CD8-positive, alpha-beta memory T cell (primary cell): ENCODE results near the gene TSPEAR. TPM values are rescaled to one million over a fixed set of nuclear protein-coding genes. Genes with fewer than 3 reads are reported as not detected.

Experiments used
- CTCF ChIA-PET: fragments of 350-600 bp; sonication (Branson Sonifier 250); formaldehyde crosslinking; loops from one replicate; lab custom pipeline; 2021; ENCODE audit warnings: antibody characterized with exemption; lab: Charles Lee
- POLR2A ChIA-PET: fragments of 350-600 bp; sonication (Branson Sonifier 250); formaldehyde crosslinking; loops from one replicate; lab custom pipeline; 2021; ENCODE audit warnings: antibody characterized with exemption; lab: Charles Lee
- DNase-seq, 5 donors: peaks; one replicate each; pipeline versions ENCODE4 v3.0.0 to v3.0.0-alpha.2; 2020 to 2022; ENCODE audit warnings: mixed read lengths in 1 of 5
- H3K27ac ChIP-seq: one replicate; pipeline ENCODE4 v1.7.0; 2013; ENCODE audit warnings: low read depth, mild to moderate bottlenecking, low read length, moderate library complexity
- H3K27me3 ChIP-seq: 2 replicates; pipeline ENCODE4 v1.7.0; 2013; ENCODE audit warnings: low read length, mild to moderate bottlenecking; ENCODE audit not compliant: insufficient read depth, poor library complexity, severe bottlenecking
- H3K36me3 ChIP-seq: 2 replicates; pipeline ENCODE4 v1.7.0; 2013; ENCODE audit warnings: mild to moderate bottlenecking, low read length, moderate library complexity; ENCODE audit not compliant: insufficient read depth
- H3K4me1 ChIP-seq: 2 replicates; pipeline ENCODE4 v1.7.0; 2013; ENCODE audit warnings: mild to moderate bottlenecking, low read length, moderate library complexity; ENCODE audit not compliant: insufficient read depth
- H3K4me3 ChIP-seq: 2 replicates; pipeline ENCODE4 v1.7.0; 2013; ENCODE audit warnings: mild to moderate bottlenecking, low read length
- H3K9me3 ChIP-seq: 2 replicates; pipeline ENCODE4 v1.7.0; 2013; ENCODE audit warnings: mild to moderate bottlenecking, low read length
- H3K27ac Mint-ChIP-seq, 8 donors: one replicate each; pipeline ENCODE4 v1.8.0; 2020 to 2021; ENCODE audit warnings: mixed read lengths in 8 of 8, mild to moderate bottlenecking in 6 of 8, inconsistent platforms in 3 of 8, moderate library complexity in 3 of 8
- H3K27me3 Mint-ChIP-seq, 2 donors: one replicate each; pipeline ENCODE4 v1.8.0; 2020 to 2021; ENCODE audit warnings: mixed read lengths in 2 of 2, mild to moderate bottlenecking in 1 of 2, moderate library complexity in 1 of 2
- H3K36me3 Mint-ChIP-seq, 3 donors: one replicate each; pipeline ENCODE4 v1.8.0; 2020 to 2021; ENCODE audit warnings: mixed read lengths in 3 of 3, inconsistent platforms in 1 of 3, mild to moderate bottlenecking in 1 of 3
- H3K4me1 Mint-ChIP-seq, 3 donors: one replicate each; pipeline ENCODE4 v1.8.0; 2020 to 2021; ENCODE audit warnings: mixed read lengths in 3 of 3, inconsistent platforms in 1 of 3, mild to moderate bottlenecking in 1 of 3
- H3K4me3 Mint-ChIP-seq, 7 donors: one replicate each; pipeline ENCODE4 v1.8.0; 2020 to 2021; ENCODE audit warnings: mixed read lengths in 7 of 7, mild to moderate bottlenecking in 6 of 7, moderate library complexity in 4 of 7, inconsistent platforms in 2 of 7
- H3K9me3 Mint-ChIP-seq, 5 donors: one replicate each; pipeline ENCODE4 v1.8.0; 2020 to 2022; ENCODE audit warnings: mixed read lengths in 5 of 5, mild to moderate bottlenecking in 3 of 5, moderate library complexity in 2 of 5, inconsistent platforms in 1 of 5
- polyA plus RNA-seq: library from polyadenylated mRNA; unstranded; fragments of 300-500 nt; fragmentation: Illumina TruSeq; gene quantifications from one replicate; pipeline ENCODE4 v1.2.3, GENCODE V29; 2021
- total RNA-seq, 2 experiments: library from RNA; stranded (reverse); gene quantifications; one replicate each; pipeline ENCODE4 v1.2.3, GENCODE V29; 2021

TSPEAR gene
- total and polyA plus RNA-seq, 3 experiments from 2014 or later, result 0.05 TPM; not detected in 2

- Histone ChIP-seq H3K27ac (no peak overlapping the region), H3K27me3 (peaks cover 7% of the 10 kb centered on the region), H3K9me3 (no peaks in the 10 kb centered on the region), H3K4me3 (no peak overlapping the region), H3K36me3 (no peaks in the 10 kb centered on the region), H3K4me1 (no peaks in the 10 kb centered on the region)
- ChIA-PET POLR2A (interaction anchor here (0.7 kb wide), 1 partner anchor 137 kb away, joined by 4 read pairs; no protein-coding TSS in a partner anchor), CTCF (interaction anchor here (1.5 kb wide), 1 partner anchor 245 kb away, joined by 5 read pairs; no protein-coding TSS in a partner anchor)
- Mint-ChIP-seq H3K36me3 (no peaks in the 10 kb centered on the region), H3K9me3 (no peaks in the 10 kb centered on the region), H3K4me3 (no peak overlapping the region), H3K4me1 (no peaks in the 10 kb centered on the region), H3K27me3 (peaks cover 0 to 9% of the 10 kb centered on the region in 2 donors), H3K27ac (no peak overlapping the region)
- no peak for DNase-seq
Measured at GRCh38 chr21:44755227-44755626, 43.9 kb upstream of the TSPEAR start.

DNA sequence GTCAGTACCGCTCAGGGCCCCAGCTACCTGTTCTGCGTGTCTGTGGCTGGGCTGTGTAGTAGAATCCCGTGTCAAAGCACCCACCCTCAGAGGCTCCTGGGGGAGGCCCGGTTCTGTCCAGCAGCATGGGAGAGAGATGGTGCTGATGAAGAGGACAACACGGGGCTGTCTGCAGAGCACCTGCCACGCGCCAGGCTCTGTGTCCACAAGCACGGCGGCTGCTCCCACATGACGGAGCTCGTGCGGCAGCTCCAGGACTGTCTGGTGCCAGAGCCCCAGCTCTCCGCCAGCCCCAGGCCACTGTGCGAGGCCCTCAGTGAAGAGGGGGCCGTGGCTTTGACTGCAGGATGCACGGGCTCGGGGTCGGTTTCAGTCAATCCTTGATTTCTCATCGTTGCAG, 42.0 kb upstream of the TSPEAR start:
- Histone ChIP-seq H3K27ac (no peak overlapping the region), H3K36me3 (no peaks in the 10 kb centered on the region), H3K9me3 (no peaks in the 10 kb centered on the region), H3K27me3 (peaks cover 11% of the 10 kb centered on the region), H3K4me3 (no peak overlapping the region), H3K4me1 (no peaks in the 10 kb centered on the region)
- ChIA-PET CTCF (interaction anchor here (1.0 to 2.3 kb wide), 4 partner anchors 11 to 243 kb away, joined by 3 to 5 read pairs (median 4); no protein-coding TSS in a partner anchor), POLR2A (no interaction called here)
- no peaks in the 10 kb centered on the region for H3K9me3 Mint-ChIP-seq
- no peak overlapping the region for H3K4me3 Mint-ChIP-seq
- H3K27ac Mint-ChIP-seq, result no peak overlapping the region
- no peaks in the 10 kb centered on the region for H3K36me3 Mint-ChIP-seq
- DNase-seq, result peak in 1 of 5 donors; percentile 12
- peaks cover 0 to 14% of the 10 kb centered on the region in 2 donors for H3K27me3 Mint-ChIP-seq
- no peaks in the 10 kb centered on the region for H3K4me1 Mint-ChIP-seq

DNA sequence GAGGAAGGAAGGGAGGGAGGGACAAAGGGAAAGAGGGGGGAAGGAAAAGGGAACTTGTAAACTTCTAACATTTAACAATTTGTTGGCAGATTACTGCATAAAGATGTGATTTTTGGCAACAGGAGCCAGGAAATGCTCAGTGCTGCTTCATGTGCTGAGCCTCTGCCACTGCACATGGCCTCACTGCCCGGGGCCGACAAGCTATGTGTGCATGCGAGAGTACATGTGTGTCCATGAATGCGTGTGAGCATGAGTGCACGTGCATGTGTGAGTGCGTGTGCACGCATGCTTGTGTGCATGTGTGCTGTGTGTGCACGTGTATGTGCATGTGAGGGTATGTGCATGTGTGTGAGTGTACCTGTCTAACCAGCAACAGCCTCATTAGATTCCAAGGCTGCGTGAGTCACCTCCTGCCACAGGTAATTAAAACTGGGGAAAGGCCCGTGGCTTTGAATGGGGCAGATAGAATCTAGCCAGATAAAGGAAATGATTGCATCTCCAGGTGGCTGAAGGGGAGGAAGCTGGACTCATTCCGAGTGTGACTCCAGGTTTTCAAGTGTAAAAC, 41.4 kb upstream of the TSPEAR start:
- Histone ChIP-seq H3K27me3 (peaks cover 11% of the 10 kb centered on the region), H3K4me1 (no peaks in the 10 kb centered on the region), H3K4me3 (no peak overlapping the region), H3K36me3 (no peaks in the 10 kb centered on the region), H3K9me3 (no peaks in the 10 kb centered on the region), H3K27ac (no peak overlapping the region)
- no peaks in the 10 kb centered on the region for H3K9me3 Mint-ChIP-seq
- POLR2A ChIA-PET, result no interaction called here
- H3K4me1 Mint-ChIP-seq, result no peaks in the 10 kb centered on the region
- H3K27ac Mint-ChIP-seq, result no peak overlapping the region
- no peak overlapping the region for H3K4me3 Mint-ChIP-seq
- H3K27me3 Mint-ChIP-seq, result peaks cover 0 to 14% of the 10 kb centered on the region in 2 donors
- H3K36me3 Mint-ChIP-seq, result no peaks in the 10 kb centered on the region
- CTCF ChIA-PET, result interaction anchor here (1.5 to 2.3 kb wide), 2 partner anchors 10 to 242 kb away, joined by 5 read pairs; no protein-coding TSS in a partner anchor
- peak in 1 of 5 donors; percentile 31 for DNase-seq

DNA sequence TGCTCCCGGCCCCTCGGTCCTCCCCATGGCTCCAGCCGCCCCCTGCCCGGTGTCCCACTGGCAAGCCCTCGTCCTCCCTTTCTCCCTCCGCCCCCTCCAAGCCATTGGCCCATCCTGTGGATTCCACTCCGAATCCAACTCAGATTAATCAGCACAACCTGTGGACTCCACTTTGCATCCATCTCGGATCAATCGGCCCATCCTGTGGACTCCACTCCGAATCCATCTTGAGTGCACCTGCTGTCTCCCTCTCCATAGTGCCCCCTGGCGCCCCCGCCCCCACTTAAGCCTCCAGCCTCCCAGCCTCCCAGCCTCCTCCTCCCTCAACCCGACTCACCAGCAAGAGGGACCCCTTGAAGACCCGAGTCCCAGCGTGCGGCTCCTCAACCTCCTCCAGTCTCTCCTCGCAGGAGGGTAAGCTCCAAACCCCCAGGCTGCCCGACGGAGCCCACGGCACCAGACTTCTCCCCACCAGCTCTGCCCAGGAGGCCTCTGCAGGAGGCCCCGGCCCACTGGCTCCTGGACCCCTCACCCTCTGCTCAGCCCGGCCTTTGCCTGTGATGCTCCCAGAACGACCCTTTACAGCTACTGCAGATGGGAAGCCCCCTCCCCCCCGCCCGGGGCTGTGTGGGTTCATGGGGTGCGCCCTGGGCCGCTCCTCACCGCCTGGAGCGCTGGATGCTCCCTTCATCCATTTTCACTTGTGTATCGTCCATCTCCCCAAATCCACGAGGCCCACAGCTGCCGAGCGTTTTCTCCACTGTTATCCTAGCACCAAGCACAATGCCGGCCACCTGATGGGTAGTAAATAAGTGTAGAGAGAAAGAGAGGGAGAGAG, 40.6 kb upstream of the TSPEAR start:
- Histone ChIP-seq H3K36me3 (no peaks in the 10 kb centered on the region), H3K27ac (no peak overlapping the region), H3K4me3 (no peak overlapping the region), H3K27me3 (peaks cover 11% of the 10 kb centered on the region), H3K4me1 (no peaks in the 10 kb centered on the region), H3K9me3 (no peaks in the 10 kb centered on the region)
- ChIA-PET POLR2A (no interaction called here), CTCF (interaction anchor here (1.5 to 2.3 kb wide), 2 partner anchors 10 to 241 kb away, joined by 5 read pairs; no protein-coding TSS in a partner anchor)
- DNase-seq, result peak in 1 of 5 donors; percentile 38
- Mint-ChIP-seq H3K27ac (peak overlapping the region in 1 of 8 donors; percentile 54), H3K4me3 (no peak overlapping the region), H3K4me1 (no peaks in the 10 kb centered on the region), H3K36me3 (no peaks in the 10 kb centered on the region), H3K27me3 (peaks cover 0 to 14% of the 10 kb centered on the region in 2 donors), H3K9me3 (no peaks in the 10 kb centered on the region)

- Histone ChIP-seq H3K27me3 (peaks cover 11% of the 10 kb centered on the region), H3K27ac (no peak overlapping the region), H3K36me3 (no peaks in the 10 kb centered on the region), H3K9me3 (no peaks in the 10 kb centered on the region), H3K4me1 (no peaks in the 10 kb centered on the region), H3K4me3 (no peak overlapping the region)
- Mint-ChIP-seq H3K27ac (no peak overlapping the region), H3K36me3 (no peaks in the 10 kb centered on the region), H3K4me3 (no peak overlapping the region), H3K9me3 (no peaks in the 10 kb centered on the region), H3K27me3 (peaks cover 0 to 14% of the 10 kb centered on the region in 2 donors), H3K4me1 (no peaks in the 10 kb centered on the region)
- peak in 1 of 5 donors; percentile 41 for DNase-seq
- POLR2A ChIA-PET, result interaction anchor here (0.6 kb wide), 1 partner anchor 38 kb away, joined by 11 read pairs; no protein-coding TSS in a partner anchor
- CTCF ChIA-PET, result no interaction called here
Measured at GRCh38 chr21:44751186-44751798, 39.9 kb upstream of the TSPEAR start.

DNA sequence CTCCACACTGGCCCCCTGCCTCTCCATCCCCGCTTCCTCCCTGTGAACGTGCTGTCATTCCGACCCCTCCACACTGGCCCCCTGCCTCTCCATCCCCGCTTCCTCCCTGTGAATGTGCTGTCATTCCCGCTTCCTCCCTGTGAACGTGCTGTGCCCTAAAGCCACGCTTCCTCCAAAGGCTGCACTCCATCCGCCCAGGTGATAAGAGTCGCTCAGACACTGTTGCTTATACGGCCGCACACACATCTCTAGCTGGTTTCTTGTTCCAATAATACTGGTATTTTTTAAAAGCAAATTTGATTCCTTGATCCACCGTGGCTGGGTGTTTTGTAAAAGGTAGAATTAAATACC, 39.3 kb upstream of the TSPEAR start:
- Mint-ChIP-seq H3K4me1 (no peaks in the 10 kb centered on the region), H3K27me3 (peaks cover 0 to 14% of the 10 kb centered on the region in 2 donors), H3K9me3 (no peaks in the 10 kb centered on the region), H3K27ac (no peak overlapping the region), H3K36me3 (no peaks in the 10 kb centered on the region), H3K4me3 (no peak overlapping the region)
- Histone ChIP-seq H3K27ac (no peak overlapping the region), H3K9me3 (no peaks in the 10 kb centered on the region), H3K4me3 (no peak overlapping the region), H3K27me3 (peaks cover 11% of the 10 kb centered on the region), H3K36me3 (no peaks in the 10 kb centered on the region), H3K4me1 (no peaks in the 10 kb centered on the region)
- POLR2A ChIA-PET, result interaction anchor here (0.6 kb wide), 1 partner anchor 39 kb away, joined by 11 read pairs; no protein-coding TSS in a partner anchor
- CTCF ChIA-PET, result no interaction called here
- DNase-seq, result peak in 1 of 5 donors; percentile 12

GRCh38 chr21:44749759-44750674, 38.6 kb upstream of the TSPEAR start:
- H3K9me3 Mint-ChIP-seq, result no peaks in the 10 kb centered on the region
- H3K9me3 ChIP-seq, result no peaks in the 10 kb centered on the region
- no peak overlapping the region for H3K4me3 ChIP-seq
- POLR2A ChIA-PET, result no interaction called here
- H3K4me3 Mint-ChIP-seq, result no peak overlapping the region
- H3K36me3 Mint-ChIP-seq, result no peaks in the 10 kb centered on the region
- peak in 1 of 5 donors; percentile 38 for DNase-seq
- H3K27me3 Mint-ChIP-seq, result peaks cover 0 to 14% of the 10 kb centered on the region in 2 donors
- H3K27ac Mint-ChIP-seq, result no peak overlapping the region
- H3K36me3 ChIP-seq, result no peaks in the 10 kb centered on the region
- no peak overlapping the region for H3K27ac ChIP-seq
- no peaks in the 10 kb centered on the region for H3K4me1 ChIP-seq
- CTCF ChIA-PET, result interaction anchor here (2.9 kb wide), 1 partner anchor 240 kb away, joined by 7 read pairs; no protein-coding TSS in a partner anchor
- H3K4me1 Mint-ChIP-seq, result no peaks in the 10 kb centered on the region
- peaks cover 11% of the 10 kb centered on the region for H3K27me3 ChIP-seq
